Inferior parietal cortex (tissue), 1 donor: ENCODE results near the gene ANGPTL7.

Experiments
- DNase-seq: peaks from one replicate; pipeline ENCODE4 v3.0.0-alpha.2; 2016; ENCODE audit errors: extremely low spot score

Gene ANGPTL7

DNA sequence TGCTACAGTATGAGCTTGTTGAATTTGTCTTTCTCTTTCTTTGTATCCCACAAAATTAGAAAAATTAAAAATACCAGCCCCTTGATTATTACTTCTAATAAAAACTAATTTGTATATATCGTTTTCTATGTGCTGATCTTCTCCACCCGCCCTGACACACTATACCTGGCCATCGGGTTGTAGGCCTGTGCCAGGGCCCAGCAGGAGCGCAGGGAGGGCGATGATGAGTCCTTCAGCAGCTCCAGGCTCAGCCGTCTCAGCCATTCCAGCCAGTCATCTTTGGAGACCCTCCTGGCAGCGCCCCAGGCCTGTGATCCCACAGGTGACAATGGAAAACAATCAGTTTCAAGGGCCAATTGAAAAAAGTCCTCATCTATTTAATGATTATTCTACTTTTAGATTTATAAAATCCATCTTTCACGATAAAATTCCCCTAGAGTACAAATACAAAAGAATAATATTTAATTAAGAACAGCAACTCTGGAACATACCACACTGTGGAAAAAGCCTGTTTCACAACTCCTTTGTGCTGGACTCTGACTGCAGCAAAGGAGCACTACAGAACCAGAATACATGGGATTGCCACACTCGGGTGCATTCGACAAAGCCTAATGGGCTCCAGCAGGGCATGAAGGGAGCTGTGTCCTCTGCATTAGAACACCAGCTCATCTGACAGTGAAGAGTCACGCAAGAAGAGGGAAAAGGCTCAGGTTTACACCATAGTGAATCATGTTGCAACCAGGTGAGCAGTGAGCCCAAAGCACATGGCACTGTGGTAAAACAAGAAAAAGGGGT, 15.4 kb downstream of the ANGPTL7 start:
- no peak for DNase-seq

DNA sequence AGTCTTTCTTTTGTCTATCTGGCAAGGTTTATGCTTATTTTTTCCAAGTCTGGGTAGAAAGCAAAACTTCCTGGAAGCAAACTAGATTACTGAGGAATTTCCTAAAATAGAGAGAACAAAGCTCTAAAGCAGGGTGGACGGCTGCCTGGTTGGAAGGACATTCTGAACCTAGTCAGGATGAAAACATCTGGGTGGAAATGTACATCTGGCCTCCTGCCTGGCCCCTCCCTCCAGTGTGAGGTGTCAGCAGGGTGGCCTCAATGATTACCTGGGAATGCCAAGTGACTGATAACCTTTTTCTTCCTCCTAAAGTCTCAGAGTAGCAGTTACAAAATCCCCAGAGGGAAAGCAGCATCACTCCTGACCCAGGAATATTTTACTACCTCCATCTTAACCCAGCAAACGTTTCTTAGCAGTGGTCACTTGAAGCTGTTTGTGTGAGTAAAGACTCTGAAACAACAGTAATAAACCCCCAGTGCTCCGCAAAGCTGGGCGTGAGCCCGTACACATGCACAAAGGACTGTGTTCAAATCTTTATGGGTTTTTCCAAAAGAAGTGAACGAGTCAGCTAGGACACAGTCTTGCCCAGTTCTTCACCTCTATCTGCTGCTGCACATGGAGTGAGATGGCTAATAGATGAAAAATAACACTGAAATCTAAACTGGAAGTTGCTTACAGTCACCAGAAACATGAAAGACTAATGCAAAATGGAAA, 18.9 kb downstream of the ANGPTL7 start:
- DNase-seq: no peak

DNA sequence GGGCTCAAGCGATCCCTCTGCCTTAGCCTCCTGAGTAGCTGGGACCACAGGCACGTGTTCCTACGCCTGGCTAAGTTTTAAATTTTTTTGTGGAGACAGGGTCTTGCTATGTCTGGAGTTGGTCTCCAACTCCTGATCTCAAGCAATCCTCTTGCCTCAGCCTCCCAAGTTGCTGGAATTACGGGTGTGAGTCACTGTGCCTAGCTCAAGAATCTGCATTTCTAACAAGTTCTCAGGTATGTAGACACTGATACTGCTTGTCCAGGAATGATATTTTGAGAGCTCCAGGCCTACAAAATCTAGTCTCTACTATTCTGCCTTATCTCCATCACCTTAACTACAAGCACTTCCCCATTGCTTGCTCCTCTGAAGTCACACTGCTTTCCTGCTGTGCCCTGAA, 22.3 kb downstream of the ANGPTL7 start:
- DNase-seq: no peak

DNA sequence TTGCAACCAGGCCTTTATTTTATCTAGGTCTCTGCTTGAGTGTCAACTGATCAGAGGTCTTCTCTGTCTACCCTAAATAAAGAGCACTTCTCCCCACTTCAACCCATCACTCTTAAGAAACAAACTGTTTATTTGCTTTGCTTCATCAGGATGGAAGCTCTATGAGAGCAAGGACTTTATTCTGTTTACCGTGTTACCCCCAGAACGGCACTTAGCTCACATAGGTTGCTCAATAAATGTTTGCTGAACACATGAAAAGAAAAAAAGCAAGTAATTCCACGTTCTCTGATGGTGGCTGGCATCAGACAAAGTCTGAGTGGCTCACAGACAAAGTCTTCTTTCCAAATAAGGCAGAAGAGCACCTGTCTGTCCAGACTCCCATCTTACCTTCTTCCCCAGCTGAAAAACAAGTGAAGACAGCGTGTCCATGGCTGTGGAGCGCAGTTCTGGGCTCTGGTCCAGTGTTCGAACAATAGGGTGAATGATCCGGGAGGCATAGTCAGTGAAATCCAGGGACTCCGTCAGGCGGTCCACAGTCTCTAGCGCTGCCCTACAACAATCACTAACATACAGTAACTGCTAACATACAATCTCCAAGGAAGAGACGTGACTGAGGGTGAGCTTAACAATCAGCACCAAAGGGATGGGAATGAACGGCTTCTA, 22.9 kb downstream of the ANGPTL7 start:
- DNase-seq: peak; percentile 77

DNA sequence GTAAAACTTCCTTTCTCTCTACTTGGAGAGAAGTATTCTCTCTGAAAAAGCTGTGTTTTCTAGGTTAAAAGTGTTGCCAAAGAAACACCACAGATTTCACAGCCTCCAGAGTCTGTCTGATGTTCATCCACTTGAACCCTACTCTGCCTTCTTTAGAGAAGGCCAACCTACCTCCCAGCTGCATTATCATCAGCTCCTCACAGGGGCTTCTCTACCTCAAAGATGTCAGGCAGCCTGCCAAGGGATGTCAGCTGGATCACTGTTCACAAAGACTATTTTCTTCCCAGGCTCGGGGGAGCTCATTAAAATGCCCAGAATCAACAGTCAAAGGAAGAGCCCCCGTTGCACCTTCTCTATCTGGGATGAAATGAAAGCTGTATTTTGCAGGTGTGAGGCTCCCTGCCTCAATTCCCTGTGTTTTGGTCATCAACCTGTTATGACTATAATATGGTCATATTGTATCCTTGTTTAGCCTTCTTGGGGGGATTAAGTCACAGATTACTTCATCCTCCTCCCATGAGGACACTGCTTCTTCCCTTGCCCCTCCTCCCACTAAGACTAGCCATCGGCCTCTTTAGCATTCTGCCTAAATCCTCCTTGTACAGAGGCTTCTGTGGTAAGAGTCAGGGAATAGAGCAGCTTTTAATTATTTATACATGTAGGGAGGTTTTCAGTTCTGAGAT, 25.7 kb downstream of the ANGPTL7 start:
- DNase-seq: no peak

DNA sequence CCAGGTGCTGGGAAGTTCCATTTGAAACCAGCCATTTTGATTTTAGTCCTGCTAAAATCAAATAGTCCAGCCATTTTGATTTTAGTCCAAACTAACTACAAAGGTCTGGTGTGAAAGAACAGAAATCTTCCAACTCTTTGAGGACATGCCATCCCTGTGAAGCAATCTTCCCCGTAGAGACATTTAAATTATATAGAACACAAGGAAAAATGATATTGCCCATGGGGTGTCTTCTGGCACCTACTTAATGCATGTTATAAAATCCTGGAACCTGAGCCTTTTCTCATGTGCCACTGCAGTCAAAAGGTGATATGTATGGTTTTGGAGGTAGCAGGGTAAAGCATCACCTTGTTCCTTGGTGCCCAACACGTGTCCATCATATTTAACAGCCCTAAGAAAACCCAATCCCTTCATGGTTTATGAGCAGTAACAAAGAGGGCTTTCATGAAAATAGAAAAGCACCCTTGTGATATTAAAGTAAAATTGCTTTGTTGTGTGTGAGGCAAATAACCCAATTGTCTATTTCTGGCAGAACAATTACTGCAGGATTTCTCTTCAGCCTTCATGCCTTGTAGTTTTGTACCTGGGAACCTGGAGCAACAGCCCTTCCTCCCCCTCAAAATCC, 26.3 kb downstream of the ANGPTL7 start:
- DNase-seq: no peak

DNA sequence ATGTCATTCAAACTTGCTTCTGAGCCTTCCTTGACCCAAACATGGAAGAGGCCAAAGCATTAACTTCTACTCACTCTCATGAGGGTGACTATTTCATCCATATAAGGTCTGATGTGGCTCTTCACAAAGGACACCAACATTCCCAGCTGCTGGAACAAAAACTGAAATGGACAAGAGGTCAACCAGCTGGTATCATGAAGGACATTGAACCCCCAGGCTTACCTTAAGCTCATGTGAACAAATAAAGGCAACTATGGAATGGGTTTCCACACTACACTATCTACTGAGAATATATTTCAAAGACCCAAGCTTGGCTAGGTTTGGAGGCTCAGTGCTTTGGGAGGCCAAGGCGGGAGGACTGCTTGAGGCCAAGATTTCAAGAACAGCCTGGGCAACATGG, 26.9 kb downstream of the ANGPTL7 start:
- DNase-seq: no peak

DNA sequence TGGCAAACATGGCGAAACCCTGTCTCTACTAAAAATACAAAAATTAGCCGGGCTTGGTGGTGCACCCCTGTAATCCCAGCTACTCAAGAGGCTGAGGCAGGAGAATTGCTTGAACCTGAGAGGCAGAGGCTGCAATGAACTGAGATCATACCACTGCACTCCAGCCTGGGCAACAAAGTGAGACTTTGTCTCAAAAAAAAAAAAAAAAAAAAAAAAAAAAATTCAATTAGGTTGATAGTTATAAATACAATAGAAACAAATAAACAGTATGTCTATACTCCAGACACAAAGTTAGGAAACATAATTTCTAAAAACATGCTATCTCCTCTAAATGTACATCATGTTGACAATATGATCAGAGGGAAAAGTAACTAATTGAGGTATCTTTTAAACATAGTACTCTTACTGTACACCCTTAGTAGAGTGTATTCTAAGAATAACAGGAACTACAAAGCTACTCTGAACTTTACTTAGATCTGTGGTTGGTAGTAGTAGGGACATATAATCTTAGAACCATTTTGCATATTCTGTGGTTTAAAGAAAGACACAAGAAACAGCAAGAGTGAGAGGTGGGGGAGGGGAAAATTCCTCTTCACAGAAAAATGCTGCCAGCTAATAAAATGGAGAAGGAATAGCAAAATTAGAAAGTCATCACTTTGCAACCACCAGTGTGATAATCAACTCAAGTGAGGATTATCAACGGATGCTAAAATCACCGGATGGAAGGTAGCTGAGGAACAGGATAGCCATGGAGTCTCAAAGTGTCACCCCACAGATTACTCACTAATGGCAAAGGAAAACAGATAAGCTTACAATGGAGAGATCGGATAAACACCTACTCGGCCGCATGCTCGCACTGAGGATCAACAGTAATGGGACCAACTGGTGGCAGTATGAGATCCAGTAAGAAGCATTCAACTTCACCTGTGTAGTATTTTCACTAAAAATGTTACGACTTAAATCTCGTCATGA, 38.2 kb downstream of the ANGPTL7 start:
- DNase-seq: no peak

DNA sequence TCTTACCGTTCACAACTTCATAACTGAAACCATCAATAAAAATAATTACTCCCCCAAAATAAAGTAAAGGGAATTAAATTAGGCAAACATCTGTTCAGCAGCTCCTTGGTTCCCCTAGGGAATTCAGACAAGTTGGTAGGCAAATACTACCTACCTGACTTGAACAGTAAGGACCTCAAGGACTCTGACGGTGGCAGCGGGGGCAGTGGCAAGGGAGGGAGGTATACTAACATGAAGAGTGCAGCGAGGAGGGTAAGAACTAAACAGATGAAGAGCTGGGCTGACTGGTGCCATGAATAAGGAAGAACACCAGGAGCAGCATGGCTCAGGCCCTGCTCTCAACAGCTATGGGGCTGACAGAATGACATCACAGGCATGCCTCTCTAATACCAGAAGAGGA, 40.0 kb downstream of the ANGPTL7 start:
- no peak for DNase-seq

DNA sequence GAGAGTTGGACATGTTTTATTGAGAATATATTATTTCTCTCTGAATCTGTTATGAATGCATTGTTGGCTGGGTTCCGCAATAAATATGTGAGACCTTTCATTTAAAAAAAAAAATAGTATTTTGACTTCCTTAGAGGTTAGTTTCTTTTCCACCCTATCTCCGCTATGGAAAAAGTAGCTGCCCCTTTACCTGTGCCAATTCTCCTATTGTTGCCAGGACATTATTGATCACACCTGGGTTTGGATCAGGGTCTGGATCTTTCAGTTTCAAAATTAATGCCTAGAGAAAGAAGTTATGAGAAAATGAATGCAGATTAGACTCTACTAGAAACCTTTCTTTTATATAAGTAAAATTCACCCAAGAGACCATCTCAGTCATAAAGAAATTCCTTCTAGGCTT, 44.1 kb downstream of the ANGPTL7 start:
- DNase-seq: no peak

DNA sequence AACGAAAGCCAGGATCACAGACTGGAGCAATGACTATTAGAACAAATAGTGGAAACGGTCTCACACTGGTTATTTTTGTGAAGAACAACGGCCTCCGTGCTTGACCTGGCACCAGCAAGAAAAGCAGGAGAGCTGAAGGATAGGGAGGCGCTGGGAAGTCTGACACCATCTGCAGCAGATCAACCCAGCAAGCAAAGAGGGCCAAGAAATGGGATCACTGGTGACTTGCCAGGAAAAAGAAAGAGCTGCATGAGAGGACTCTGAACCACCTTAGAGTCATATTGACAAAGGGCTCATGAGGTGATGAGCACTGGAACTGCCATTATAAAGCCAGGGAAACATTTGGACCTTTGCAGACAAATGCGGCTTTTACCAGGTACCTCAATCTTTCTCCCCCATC, 48.2 kb downstream of the ANGPTL7 start:
- DNase-seq: no peak

DNA sequence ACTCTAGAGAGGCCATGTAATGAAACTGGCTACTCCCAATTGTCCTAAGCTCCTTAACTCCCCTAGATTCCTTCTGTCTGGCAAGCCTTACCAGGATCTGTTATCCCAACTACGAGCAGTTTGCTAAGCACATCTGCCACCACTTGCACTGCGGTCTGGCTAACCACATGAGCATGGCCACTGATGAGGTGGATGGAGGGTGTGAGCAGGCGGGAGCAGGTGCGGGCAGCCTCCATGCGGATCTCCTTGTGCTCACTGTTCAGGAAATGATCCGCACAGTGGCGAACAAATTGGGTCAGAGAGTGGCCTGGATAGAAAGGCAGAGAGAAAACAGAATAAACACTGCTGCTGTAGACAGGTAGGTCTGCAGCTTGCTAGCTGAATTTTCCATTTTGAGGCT, 49.2 kb downstream of the ANGPTL7 start:
- DNase-seq: no peak

DNA sequence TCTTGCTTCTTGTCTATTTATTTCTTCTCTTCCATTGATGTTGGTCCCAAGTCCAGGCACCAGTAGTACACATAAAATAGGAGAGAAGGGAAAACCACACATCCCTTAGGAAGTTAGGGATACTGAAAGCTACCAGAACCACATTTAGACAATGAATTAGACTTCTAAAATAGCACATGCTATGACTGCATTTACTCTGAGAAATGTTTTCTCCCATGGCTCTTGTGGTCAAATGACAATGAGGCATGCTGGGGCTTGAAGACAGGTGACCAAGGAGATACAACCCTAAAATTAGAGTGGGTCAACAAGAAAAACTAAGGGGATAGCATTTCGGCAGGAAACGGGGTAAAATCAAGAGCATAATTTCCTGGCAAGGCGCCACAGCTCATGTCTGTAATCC, 56.1 kb downstream of the ANGPTL7 start:
- no peak for DNase-seq
